Activated CD8-positive, alpha-beta T cell treated with anti-CD3 and anti-CD28 coated beads for 36 hours (primary cell): ENCODE data around the gene OR51T1. TPM values are rescaled to one million over a fixed set of nuclear protein-coding genes. Genes with fewer than 3 reads are reported as not detected.

Experiments used
- ATAC-seq: fragments of 200-7000 bp; cut with Tn5 transposase; one replicate; pipeline ENCODE4 v1.10.0; 2021; ENCODE audit warnings: mild to moderate bottlenecking, moderate library complexity
- CTCF ChIA-PET: fragments of 350-600 bp; sonication (Branson Sonifier 250); formaldehyde crosslinking; loops from one replicate; lab custom pipeline; 2021; ENCODE audit warnings: antibody characterized with exemption; lab: Charles Lee
- POLR2A ChIA-PET: fragments of 350-600 bp; sonication (Branson Sonifier 250); formaldehyde crosslinking; loops from one replicate; lab custom pipeline; 2021; ENCODE audit warnings: antibody characterized with exemption; lab: Charles Lee
- DNase-seq: peaks from one replicate; pipeline ENCODE4 v3.0.0-alpha.2; 2020
- H3K27ac Mint-ChIP-seq: one replicate; pipeline ENCODE4 v1.8.0; 2021; ENCODE audit warnings: mild to moderate bottlenecking, mixed read lengths
- H3K27me3 Mint-ChIP-seq: one replicate; pipeline ENCODE4 v1.8.0; 2021; ENCODE audit warnings: mixed read lengths
- H3K36me3 Mint-ChIP-seq: one replicate; pipeline ENCODE4 v1.8.0; 2021; ENCODE audit warnings: low read depth, mixed read lengths
- H3K4me1 Mint-ChIP-seq: one replicate; pipeline ENCODE4 v1.8.0; 2021; ENCODE audit warnings: low read depth, mixed read lengths
- H3K4me3 Mint-ChIP-seq: one replicate; pipeline ENCODE4 v1.8.0; 2021; ENCODE audit warnings: mild to moderate bottlenecking, moderate library complexity, mixed read lengths
- H3K9me3 Mint-ChIP-seq: one replicate; pipeline ENCODE4 v1.8.0; 2021; ENCODE audit warnings: mixed read lengths
- CTCF ChIP-seq: fragments of 200-600 bp; IDR thresholded peaks from one replicate; pipeline ENCODE4 v1.8.0; 2022; ENCODE audit warnings: antibody characterized with exemption, mild to moderate bottlenecking
- intact Hi-C: fragments of 100-400 bp; cut with micrococcal nuclease; formaldehyde crosslinking; loops from one replicate; pipeline ENCODE4 v1.10.0; 2022
- total RNA-seq, 2 experiments: library from RNA; stranded (reverse); gene quantifications; one replicate each; pipeline ENCODE4 v1.2.3, GENCODE V29; 2021

OR51T1 gene
- total RNA-seq, 2 experiments from 2014 or later, result not detected

GRCh38 chr11:4862447-4863236 lies 19.1 kb upstream of the OR51T1 start:
- Mint-ChIP-seq H3K4me3 (no peak overlapping the region), H3K27me3 (no peaks in the 10 kb centered on the region), H3K4me1 (no peaks in the 10 kb centered on the region), H3K27ac (no peak overlapping the region), H3K9me3 (no peaks in the 10 kb centered on the region), H3K36me3 (no peaks in the 10 kb centered on the region)
- intact Hi-C loops, result no loop called here
- no peak for ATAC-seq
- ChIA-PET CTCF (no interaction called here), POLR2A (no interaction called here)
- no peak for DNase-seq
- no peak for TF ChIP-seq CTCF

GRCh38 chr11:4863876-4864275 lies 17.8 kb upstream of the OR51T1 start:
- ATAC-seq, result no peak
- ChIA-PET POLR2A (no interaction called here), CTCF (no interaction called here)
- Mint-ChIP-seq H3K27me3 (no peaks in the 10 kb centered on the region), H3K4me1 (no peaks in the 10 kb centered on the region), H3K4me3 (no peak overlapping the region), H3K9me3 (no peaks in the 10 kb centered on the region), H3K36me3 (no peaks in the 10 kb centered on the region), H3K27ac (no peak overlapping the region)
- no peak for DNase-seq
- intact Hi-C loops, result no loop called here
- no peak for TF ChIP-seq CTCF

GRCh38 chr11:4865855-4866254 lies 15.8 kb upstream of the OR51T1 start:
- Mint-ChIP-seq H3K9me3 (no peaks in the 10 kb centered on the region), H3K27me3 (no peaks in the 10 kb centered on the region), H3K4me1 (no peaks in the 10 kb centered on the region), H3K4me3 (no peak overlapping the region), H3K27ac (no peak overlapping the region), H3K36me3 (no peaks in the 10 kb centered on the region)
- DNase-seq (no peak), ATAC-seq (no peak)
- CTCF ChIA-PET, result no interaction called here
- no peak for TF ChIP-seq CTCF
- intact Hi-C loops, result no loop called here
- POLR2A ChIA-PET, result no interaction called here

GRCh38 chr11:4881188-4881587 lies 512 bp upstream of the OR51T1 start:
- Mint-ChIP-seq H3K27me3 (peaks cover 2% of the 10 kb centered on the region), H3K4me3 (no peak overlapping the region), H3K9me3 (no peaks in the 10 kb centered on the region), H3K27ac (no peak overlapping the region), H3K36me3 (no peaks in the 10 kb centered on the region), H3K4me1 (no peaks in the 10 kb centered on the region)
- TF ChIP-seq CTCF, result no peak
- ChIA-PET CTCF (no interaction called here), POLR2A (no interaction called here)
- no peak for DNase-seq
- intact Hi-C loops, result no loop called here
- no peak for ATAC-seq

- H3K27me3 Mint-ChIP-seq, result peaks cover 2% of the 10 kb centered on the region
- intact Hi-C loops, result no loop called here
- POLR2A ChIA-PET, result no interaction called here
- no peak for ATAC-seq
- H3K27ac Mint-ChIP-seq, result no peak overlapping the region
- H3K4me3 Mint-ChIP-seq, result no peak overlapping the region
- no peaks in the 10 kb centered on the region for H3K4me1 Mint-ChIP-seq
- no peak for DNase-seq
- no peaks in the 10 kb centered on the region for H3K9me3 Mint-ChIP-seq
- CTCF ChIA-PET, result no interaction called here
- no peaks in the 10 kb centered on the region for H3K36me3 Mint-ChIP-seq
- no peak for TF ChIP-seq CTCF
Measured at GRCh38 chr11:4882543-4882942, 843 bp downstream of the OR51T1 start.
